Immature natural killer cell (primary cell): Measurements from ENCODE around the gene TSSK1B. TPM values are rescaled to one million over a fixed set of nuclear protein-coding genes. Genes with fewer than 3 reads are reported as not detected.
"Not testable (repeated sequence)": the region's sequence is repeated elsewhere in the genome, so short reads cannot be mapped to it uniquely, and the experiment has no call there.

Experiments
- DNase-seq, 3 donors: peaks; one replicate each; pipeline ENCODE4 v3.0.0; 2022; ENCODE audit warnings: mixed read lengths in 1 of 3
- H3K27ac Mint-ChIP-seq, 6 donors: one replicate each; pipeline ENCODE4 v1.8.0; 2020; ENCODE audit warnings: mixed read lengths in 6 of 6, mild to moderate bottlenecking in 5 of 6, inconsistent platforms in 4 of 6, moderate library complexity in 3 of 6
- H3K27me3 Mint-ChIP-seq, 3 donors: one replicate each; pipeline ENCODE4 v1.8.0; 2020 to 2021; ENCODE audit warnings: low read depth in 3 of 3, mild to moderate bottlenecking in 3 of 3, mixed read lengths in 3 of 3, moderate library complexity in 3 of 3, inconsistent platforms in 1 of 3
- H3K36me3 Mint-ChIP-seq, 3 donors: one replicate each; pipeline ENCODE4 v1.8.0; 2020; ENCODE audit warnings: mixed read lengths in 3 of 3, inconsistent platforms in 2 of 3, mild to moderate bottlenecking in 2 of 3
- H3K4me1 Mint-ChIP-seq, 2 donors: one replicate each; pipeline ENCODE4 v1.8.0; 2020; ENCODE audit warnings: inconsistent platforms in 2 of 2, mild to moderate bottlenecking in 2 of 2, mixed read lengths in 2 of 2, moderate library complexity in 1 of 2
- H3K4me3 Mint-ChIP-seq, 5 donors: one replicate each; pipeline ENCODE4 v1.8.0; 2020; ENCODE audit warnings: mild to moderate bottlenecking in 5 of 5, mixed read lengths in 5 of 5, inconsistent platforms in 3 of 5, moderate library complexity in 3 of 5
- H3K9me3 Mint-ChIP-seq, 6 donors: one replicate each; pipeline ENCODE4 v1.8.0; 2020; ENCODE audit warnings: mild to moderate bottlenecking in 6 of 6, mixed read lengths in 6 of 6, inconsistent platforms in 4 of 6, moderate library complexity in 3 of 6
- polyA plus RNA-seq, 3 donors: library from polyadenylated mRNA; unstranded; fragments of 300-500 nt; fragmentation: Illumina TruSeq; gene quantifications; one replicate each; pipeline ENCODE4 v1.2.3, GENCODE V29; 2021

TSSK1B gene, protein sequence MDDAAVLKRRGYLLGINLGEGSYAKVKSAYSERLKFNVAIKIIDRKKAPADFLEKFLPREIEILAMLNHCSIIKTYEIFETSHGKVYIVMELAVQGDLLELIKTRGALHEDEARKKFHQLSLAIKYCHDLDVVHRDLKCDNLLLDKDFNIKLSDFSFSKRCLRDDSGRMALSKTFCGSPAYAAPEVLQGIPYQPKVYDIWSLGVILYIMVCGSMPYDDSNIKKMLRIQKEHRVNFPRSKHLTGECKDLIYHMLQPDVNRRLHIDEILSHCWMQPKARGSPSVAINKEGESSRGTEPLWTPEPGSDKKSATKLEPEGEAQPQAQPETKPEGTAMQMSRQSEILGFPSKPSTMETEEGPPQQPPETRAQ
- polyA plus RNA-seq = not detected

DNA sequence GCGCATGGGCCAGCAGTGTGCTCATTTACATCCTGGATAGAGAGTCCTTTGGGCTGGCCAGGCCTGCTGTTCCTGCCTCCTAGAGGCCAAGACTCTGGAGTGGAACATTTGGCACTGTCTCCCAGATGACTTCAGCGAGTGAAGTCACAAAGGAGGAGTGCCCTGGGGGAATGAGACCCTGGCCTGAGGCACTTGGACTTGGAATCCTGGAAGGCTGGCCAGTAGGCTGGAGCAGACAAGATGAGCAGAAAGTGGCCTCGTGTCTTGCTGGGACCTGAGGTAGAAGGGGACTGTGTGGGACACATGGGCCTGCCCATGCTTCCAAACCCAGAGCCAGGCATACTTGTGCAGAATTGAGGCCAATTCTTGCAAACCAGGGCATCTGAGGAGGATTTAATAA, at the start of gene TSSK1B:
Gene TSSK1B (minus strand): TSS at position 101 of the 400 bp plus-strand sequence. CDS start 150 bp downstream, outside the sequence.
- H3K27ac Mint-ChIP-seq = no peak within 1 kb of the TSS
- H3K4me3 Mint-ChIP-seq = no peak within 1 kb of the TSS
- no peaks in the 10 kb centered on the region for H3K9me3 Mint-ChIP-seq
- peaks cover 3 to 5% (median 4%) of the 10 kb centered on the region in 3 donors for H3K27me3 Mint-ChIP-seq
- H3K4me1 Mint-ChIP-seq = no peaks in the 10 kb centered on the region
- DNase-seq = no peak
- H3K36me3 Mint-ChIP-seq = no peaks in the 10 kb centered on the region

DNA sequence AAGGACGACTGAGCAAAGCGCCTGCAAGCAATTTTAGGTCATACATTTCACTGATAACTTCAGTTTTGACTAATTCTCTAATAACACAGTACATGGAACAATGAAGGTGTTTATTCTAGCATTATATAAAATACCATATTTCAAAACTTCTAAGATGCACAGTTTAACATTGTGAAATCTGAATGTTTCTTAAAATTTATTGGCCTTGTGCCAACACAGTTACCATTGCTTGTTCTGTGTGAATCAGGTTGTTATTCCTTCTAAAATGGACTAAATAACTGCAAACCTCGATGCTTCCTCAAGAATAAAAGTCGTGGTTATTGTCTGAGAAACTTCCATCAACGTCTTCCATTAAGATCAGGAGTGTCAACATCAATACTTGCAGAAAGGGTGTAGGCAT, 45.5 kb upstream of the TSSK1B start:
- Mint-ChIP-seq H3K9me3 (peaks cover 0 to 2% (median 0%) of the 10 kb centered on the region in 6 donors), H3K4me1 (no peaks in the 10 kb centered on the region), H3K27ac (no peak overlapping the region), H3K4me3 (no peak overlapping the region), H3K36me3 (no peaks in the 10 kb centered on the region), H3K27me3 (peaks cover 0 to 16% (median 8%) of the 10 kb centered on the region in 3 donors)
- no peak for DNase-seq

DNA sequence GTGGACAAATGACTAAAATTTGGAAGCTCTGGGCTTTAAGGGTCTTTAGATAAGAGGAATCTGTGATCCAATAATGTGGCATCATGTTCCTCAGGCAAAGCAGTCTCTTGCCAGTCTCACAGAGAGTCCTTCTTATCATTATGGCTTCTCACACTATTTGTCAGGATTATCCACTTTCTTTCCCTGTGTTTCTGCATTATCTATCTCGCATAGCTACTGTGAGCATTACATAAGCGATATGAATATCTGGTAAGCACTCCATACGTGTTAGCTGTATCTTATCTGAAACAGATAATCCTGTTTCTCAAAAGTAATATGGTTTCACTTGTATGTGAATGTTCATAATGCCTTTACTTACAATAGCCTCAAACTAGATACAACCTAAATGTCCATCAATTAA, 43.9 kb upstream of the TSSK1B start:
- Mint-ChIP-seq H3K4me3 (no peak overlapping the region), H3K27ac (no peak overlapping the region), H3K9me3 (peaks cover 0 to 2% (median 0%) of the 10 kb centered on the region in 6 donors), H3K4me1 (no peaks in the 10 kb centered on the region), H3K27me3 (peaks cover 0 to 10% (median 8%) of the 10 kb centered on the region in 3 donors), H3K36me3 (no peaks in the 10 kb centered on the region)
- DNase-seq = no peak

DNA sequence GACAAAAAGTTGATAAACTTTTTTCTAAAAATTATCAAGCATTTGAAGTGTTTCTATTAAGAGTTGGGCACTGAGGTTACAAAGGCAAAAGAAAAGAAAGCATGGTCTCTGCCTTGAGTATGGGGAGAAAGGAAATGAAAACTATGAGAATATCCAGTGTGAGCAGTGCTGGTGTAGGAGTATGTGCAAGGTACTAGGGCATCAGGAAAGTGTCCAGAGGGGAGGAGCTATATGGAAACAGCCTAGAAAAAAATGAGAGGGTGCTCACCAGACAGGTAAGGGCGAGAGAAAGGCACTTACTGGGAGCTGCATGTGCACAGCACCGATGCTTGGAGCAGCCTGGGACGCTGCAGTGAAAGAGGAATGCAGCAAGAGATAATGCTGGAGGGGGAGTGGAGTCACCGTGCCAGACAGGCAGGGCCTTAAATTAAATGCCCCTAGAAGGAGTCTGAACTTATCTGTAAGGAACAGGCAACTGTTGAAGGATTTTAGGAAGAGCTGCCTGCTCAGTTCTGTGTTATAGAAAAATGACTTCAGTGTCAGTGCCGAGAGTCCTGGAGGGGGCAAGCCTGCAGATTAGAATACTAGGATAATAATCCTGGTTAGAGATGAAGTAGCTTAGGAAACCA, 39.4 kb upstream of the TSSK1B start:
- no peak for DNase-seq
- H3K27me3 Mint-ChIP-seq = peaks cover 0 to 5% (median 5%) of the 10 kb centered on the region in 3 donors
- H3K9me3 Mint-ChIP-seq = peaks cover 0 to 2% (median 0%) of the 10 kb centered on the region in 6 donors
- no peaks in the 10 kb centered on the region for H3K36me3 Mint-ChIP-seq
- no peak overlapping the region for H3K27ac Mint-ChIP-seq
- H3K4me1 Mint-ChIP-seq = no peaks in the 10 kb centered on the region
- no peak overlapping the region for H3K4me3 Mint-ChIP-seq

DNA sequence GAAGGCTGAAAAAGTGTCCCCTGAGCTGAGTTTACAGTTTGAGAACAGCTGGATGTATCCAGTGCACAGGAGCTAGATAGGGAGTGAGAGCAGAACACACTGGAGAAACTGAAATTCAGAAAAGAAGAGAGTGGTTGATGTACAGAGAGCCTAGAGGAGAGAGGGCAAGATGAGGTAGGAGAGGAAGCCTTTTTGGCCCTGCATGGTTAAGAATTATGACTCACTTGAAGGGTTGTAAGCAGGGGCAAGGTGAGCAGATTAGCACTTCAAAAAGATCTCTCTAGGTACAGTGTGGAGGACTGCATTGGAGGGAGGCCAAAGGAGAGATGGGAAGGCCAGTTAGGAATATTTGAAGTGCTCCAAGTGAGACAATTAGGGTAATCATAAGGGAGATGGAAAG, 28.2 kb upstream of the TSSK1B start:
- no peaks in the 10 kb centered on the region for H3K4me1 Mint-ChIP-seq
- no peaks in the 10 kb centered on the region for H3K9me3 Mint-ChIP-seq
- no peak overlapping the region for H3K4me3 Mint-ChIP-seq
- no peaks in the 10 kb centered on the region for H3K36me3 Mint-ChIP-seq
- no peak overlapping the region for H3K27ac Mint-ChIP-seq
- no peak for DNase-seq
- peaks cover 0 to 5% (median 2%) of the 10 kb centered on the region in 3 donors for H3K27me3 Mint-ChIP-seq

DNA sequence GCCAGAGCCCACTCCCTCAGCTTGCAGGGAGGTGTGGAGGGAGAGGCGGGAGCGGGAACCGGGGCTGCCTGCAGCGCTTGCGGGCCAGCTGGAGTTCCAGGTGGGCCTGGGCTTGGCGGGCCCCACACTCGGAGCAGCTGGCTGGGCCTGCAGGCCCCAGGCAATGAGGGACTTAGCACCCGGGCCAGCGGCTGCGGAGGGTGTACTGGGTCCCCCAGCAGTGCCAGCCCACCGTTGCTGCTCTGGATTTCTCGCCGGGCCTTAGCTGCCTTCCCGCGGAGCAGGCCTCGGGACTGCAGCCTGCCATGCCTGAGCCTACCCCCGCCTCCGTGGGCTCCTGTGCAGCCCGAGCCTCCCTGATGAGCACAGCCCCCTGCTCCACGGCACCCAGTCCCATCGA, 22.3 kb upstream of the TSSK1B start:
- not testable (repeated sequence) for H3K27ac Mint-ChIP-seq, H3K27me3 Mint-ChIP-seq, H3K4me3 Mint-ChIP-seq, H3K36me3 Mint-ChIP-seq, DNase-seq, H3K9me3 Mint-ChIP-seq, H3K4me1 Mint-ChIP-seq

DNA sequence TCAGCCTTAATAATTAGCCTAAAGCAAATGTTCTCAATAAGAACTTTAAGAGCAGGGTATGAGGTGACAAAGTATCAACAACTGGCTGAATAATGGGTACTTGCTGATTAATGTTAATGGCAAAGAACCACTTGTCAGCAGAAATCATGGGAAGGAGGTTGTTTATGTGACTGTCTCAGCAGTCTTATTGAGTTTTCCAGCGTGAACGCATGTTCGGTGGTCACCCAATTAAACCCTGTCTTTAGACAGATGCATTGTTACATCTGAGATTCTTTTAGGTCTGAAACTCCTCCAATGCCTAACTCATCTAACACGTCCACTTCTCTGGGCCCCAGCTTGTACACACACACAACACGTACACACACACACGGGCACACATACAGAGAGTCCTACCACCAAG, 18.2 kb upstream of the TSSK1B start:
- H3K36me3 Mint-ChIP-seq = no peaks in the 10 kb centered on the region
- H3K9me3 Mint-ChIP-seq = peaks cover 0 to 2% (median 0%) of the 10 kb centered on the region in 6 donors
- DNase-seq = no peak
- peaks cover 2 to 9% (median 7%) of the 10 kb centered on the region in 3 donors for H3K27me3 Mint-ChIP-seq
- H3K4me1 Mint-ChIP-seq = no peaks in the 10 kb centered on the region
- no peak overlapping the region for H3K4me3 Mint-ChIP-seq
- H3K27ac Mint-ChIP-seq = no peak overlapping the region

DNA sequence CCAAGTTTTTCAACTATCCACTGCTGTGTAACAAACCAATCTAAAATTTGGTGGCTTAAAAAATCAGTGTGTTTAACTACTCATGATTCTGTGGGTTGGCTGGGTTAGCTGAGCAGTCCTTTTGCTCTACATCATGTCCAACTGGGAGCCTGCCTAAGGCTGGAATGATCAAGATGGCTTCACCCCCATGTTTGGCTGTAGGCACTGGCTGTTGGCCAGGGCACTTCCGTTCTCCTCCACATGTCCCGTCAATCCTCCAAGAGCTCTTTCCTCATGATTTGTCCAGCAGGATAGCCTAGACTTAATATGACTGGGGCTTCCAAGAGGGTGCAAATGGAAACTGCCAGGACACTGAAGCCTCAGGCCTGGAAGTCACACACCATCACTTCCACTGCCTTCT, 17.0 kb upstream of the TSSK1B start:
- no peak for DNase-seq
- Mint-ChIP-seq H3K4me3 (no peak overlapping the region), H3K27me3 (peaks cover 2 to 9% (median 6%) of the 10 kb centered on the region in 3 donors), H3K9me3 (peaks cover 0 to 2% (median 0%) of the 10 kb centered on the region in 6 donors), H3K4me1 (no peaks in the 10 kb centered on the region), H3K27ac (no peak overlapping the region), H3K36me3 (no peaks in the 10 kb centered on the region)

DNA sequence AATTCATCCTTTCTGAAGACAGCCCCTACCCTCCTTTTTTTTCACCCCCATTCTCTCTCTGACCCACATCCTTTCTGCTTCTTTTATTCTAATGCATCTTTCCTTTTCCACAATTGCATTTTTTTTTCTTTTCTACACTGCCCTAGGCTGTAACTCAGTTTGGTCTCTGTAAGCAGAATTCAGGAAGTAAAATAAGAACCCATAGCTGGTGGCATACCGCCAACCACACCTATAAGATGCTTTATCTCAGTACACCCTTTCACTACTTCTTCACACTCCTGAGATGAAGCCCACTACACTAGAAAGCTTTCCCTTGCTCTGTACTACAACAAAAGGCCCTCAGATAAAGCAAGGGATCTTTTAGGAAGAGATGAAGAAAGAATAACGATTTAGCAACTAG, 16.1 kb upstream of the TSSK1B start:
- Mint-ChIP-seq H3K4me1 (no peaks in the 10 kb centered on the region), H3K36me3 (no peaks in the 10 kb centered on the region), H3K27ac (no peak overlapping the region), H3K9me3 (peaks cover 0 to 2% (median 0%) of the 10 kb centered on the region in 6 donors), H3K4me3 (no peak overlapping the region), H3K27me3 (peaks cover 2 to 13% (median 11%) of the 10 kb centered on the region in 3 donors)
- no peak for DNase-seq

DNA sequence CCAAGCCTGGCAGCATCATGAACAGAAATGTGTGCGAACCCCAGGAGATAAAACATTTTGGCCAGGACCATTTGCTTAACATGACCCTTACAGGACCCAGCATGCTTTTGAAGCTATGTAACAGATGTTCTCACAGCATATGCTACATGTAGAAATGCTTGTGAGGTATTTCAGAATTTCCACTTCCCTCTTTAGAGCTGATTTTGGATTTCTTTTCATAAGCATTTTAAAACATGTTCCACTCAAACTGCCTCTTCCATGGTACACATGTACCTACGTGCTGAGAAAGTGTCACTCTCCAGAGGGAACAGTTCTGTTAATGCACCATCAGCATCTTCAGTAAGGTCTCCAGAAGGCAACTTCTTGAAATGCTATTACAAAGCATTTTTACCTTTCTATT, 15.7 kb upstream of the TSSK1B start:
- H3K27ac Mint-ChIP-seq = no peak overlapping the region
- H3K36me3 Mint-ChIP-seq = no peaks in the 10 kb centered on the region
- no peak for DNase-seq
- no peaks in the 10 kb centered on the region for H3K4me1 Mint-ChIP-seq
- H3K4me3 Mint-ChIP-seq = no peak overlapping the region
- H3K9me3 Mint-ChIP-seq = peaks cover 0 to 3% (median 0%) of the 10 kb centered on the region in 6 donors
- H3K27me3 Mint-ChIP-seq = peaks cover 2 to 15% (median 11%) of the 10 kb centered on the region in 3 donors

DNA sequence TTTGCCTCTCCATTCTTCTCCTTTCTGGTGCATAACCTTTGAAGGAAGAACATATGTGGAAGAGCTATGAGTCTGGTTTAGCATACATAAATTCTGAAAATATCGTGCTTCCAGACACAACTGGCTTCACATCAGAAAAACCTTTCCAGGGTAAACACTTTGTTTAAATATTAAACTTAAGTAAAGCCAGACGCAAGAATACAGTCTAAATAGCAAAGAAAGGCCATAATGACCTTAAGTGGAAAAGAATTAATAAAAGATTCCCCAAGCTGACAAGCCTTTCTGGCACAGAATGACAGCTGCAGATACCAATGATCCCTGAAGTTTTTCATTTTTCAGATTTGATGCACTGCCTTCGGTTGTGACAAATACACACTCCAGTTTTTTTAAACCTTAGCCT, 13.5 kb upstream of the TSSK1B start:
- Mint-ChIP-seq H3K4me3 (no peak overlapping the region), H3K36me3 (no peaks in the 10 kb centered on the region), H3K27ac (no peak overlapping the region), H3K4me1 (no peaks in the 10 kb centered on the region), H3K9me3 (peaks cover 0 to 10% (median 1%) of the 10 kb centered on the region in 6 donors), H3K27me3 (peaks cover 2 to 25% (median 11%) of the 10 kb centered on the region in 3 donors)
- no peak for DNase-seq

DNA sequence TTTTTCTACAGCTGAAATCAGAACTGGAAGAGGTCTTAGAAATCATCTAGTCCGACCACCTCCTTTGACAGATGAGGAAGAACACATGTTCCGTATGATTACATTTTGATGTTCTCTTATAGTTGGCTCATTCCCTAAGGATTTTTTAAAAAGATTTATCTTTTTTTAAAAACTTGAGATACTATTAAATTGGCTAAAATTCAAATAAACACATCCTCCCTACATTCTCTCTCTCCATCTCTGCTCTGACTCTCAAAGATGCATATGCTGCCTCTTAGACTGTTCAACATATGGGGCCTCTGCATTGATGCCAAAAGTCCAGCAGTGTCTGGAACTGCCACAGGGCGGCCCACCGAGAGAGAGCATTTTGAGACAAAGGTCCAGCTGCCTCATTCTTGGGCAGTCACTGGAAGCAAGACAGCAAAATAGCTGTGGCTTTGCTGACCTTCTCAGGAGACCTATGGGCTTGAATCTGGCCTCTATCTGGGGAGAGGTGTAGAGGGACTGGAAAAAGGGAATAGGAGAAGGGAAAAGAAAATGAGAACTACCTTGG, 12.8 kb upstream of the TSSK1B start:
- no peaks in the 10 kb centered on the region for H3K4me1 Mint-ChIP-seq
- H3K9me3 Mint-ChIP-seq = peaks cover 0 to 10% (median 1%) of the 10 kb centered on the region in 6 donors
- H3K36me3 Mint-ChIP-seq = no peaks in the 10 kb centered on the region
- no peak for DNase-seq
- H3K27me3 Mint-ChIP-seq = peaks cover 2 to 25% (median 11%) of the 10 kb centered on the region in 3 donors
- no peak overlapping the region for H3K4me3 Mint-ChIP-seq
- H3K27ac Mint-ChIP-seq = no peak overlapping the region

DNA sequence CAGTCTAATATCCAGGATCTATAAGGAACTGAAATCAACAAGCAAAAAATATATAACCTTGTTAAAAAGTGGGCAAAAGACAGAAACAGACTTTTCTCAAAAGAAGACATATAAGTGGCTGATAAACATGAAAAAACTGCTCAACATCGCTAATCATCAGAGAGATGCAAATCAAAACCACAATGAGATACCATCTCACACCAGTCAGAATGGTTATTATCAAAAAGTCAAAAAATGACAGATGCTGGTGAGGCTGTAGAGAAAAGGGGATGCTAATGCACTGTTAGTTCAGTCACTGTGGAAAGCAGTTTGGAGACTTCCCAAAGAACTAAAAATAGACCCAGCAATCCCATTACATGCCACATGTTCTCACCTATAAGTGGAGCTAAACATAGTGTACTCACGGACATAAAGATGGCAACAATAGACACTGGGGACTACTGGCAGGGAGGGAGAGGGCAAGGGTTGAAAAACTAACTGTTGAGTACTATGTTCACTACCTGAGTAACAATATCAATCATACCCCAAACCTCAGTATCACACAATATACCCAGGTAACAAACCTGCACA, 11.7 kb upstream of the TSSK1B start:
- H3K36me3 Mint-ChIP-seq = no peaks in the 10 kb centered on the region
- peaks cover 0 to 10% (median 1%) of the 10 kb centered on the region in 6 donors for H3K9me3 Mint-ChIP-seq
- H3K4me3 Mint-ChIP-seq = no peak overlapping the region
- no peak for DNase-seq
- H3K4me1 Mint-ChIP-seq = no peaks in the 10 kb centered on the region
- H3K27me3 Mint-ChIP-seq = peaks cover 2 to 27% (median 11%) of the 10 kb centered on the region in 3 donors
- no peak overlapping the region for H3K27ac Mint-ChIP-seq

DNA sequence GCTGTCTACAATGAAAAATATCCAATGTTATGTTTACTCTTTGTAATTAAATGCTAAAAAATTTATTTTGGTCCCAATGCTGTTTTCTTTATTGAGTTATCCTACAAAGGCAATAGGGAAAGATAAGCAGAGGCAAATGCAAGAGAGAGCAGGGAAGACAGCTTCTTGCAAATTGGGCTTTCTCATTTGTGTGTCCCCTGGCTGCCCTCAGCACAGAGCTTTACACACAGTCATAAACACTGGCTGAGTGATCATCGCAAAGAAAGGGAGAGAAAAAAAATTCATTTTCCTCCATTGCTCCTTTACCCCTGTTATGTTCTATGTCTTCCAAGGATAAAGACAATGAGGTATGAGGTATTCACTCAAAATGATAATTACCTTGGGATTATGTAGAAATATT, 2.3 kb upstream of the TSSK1B start:
- no peaks in the 10 kb centered on the region for H3K9me3 Mint-ChIP-seq
- no peaks in the 10 kb centered on the region for H3K36me3 Mint-ChIP-seq
- no peak for DNase-seq
- H3K4me3 Mint-ChIP-seq = no peak overlapping the region
- no peaks in the 10 kb centered on the region for H3K4me1 Mint-ChIP-seq
- H3K27ac Mint-ChIP-seq = no peak overlapping the region
- peaks cover 3 to 7% (median 5%) of the 10 kb centered on the region in 3 donors for H3K27me3 Mint-ChIP-seq
